Esophagus squamous epithelium (tissue), 5 donors: ENCODE results near the gene PTGER2. TPM values are rescaled to one million over a fixed set of nuclear protein-coding genes. Genes with fewer than 3 reads are reported as not detected.

Experiments used
- DNase-seq: peaks from one replicate; lab custom pipeline; 2025; lab: John Stamatoyannopoulos, UW
- H3K27ac ChIP-seq, 4 donors: fragments of 200-600 bp; sonication (generic); one replicate each; pipeline ENCODE4 v1.5.1; 2016 to 2019; ENCODE audit warnings: mild to moderate bottlenecking in 1 of 4
- H3K27me3 ChIP-seq, 4 donors: fragments of 200-600 bp; sonication (generic); 1 replicate in 3 of 4; 2 replicates in 1 of 4; pipeline versions ENCODE4 v1.5.1 to v1.6.0; 2017 to 2021; ENCODE audit warnings: antibody characterized with exemption in 1 of 4
- H3K36me3 ChIP-seq, 3 donors: fragments of 200-600 bp; sonication (generic); one replicate each; pipeline ENCODE4 v1.5.1; 2016 to 2019
- H3K4me1 ChIP-seq, 3 donors: fragments of 200-600 bp; sonication (generic); one replicate each; pipeline ENCODE4 v1.5.1; 2017 to 2019
- H3K4me3 ChIP-seq, 4 donors: fragments of 200-600 bp; sonication (generic); 1 replicate in 3 of 4; 2 replicates in 1 of 4; pipeline ENCODE4 v1.5.1; 2016 to 2019; ENCODE audit warnings: mild to moderate bottlenecking in 2 of 4, moderate library complexity in 1 of 4
- H3K9me3 ChIP-seq, 3 donors: fragments of 200-600 bp; sonication (generic); one replicate each; pipeline ENCODE4 v1.5.1; 2016 to 2019
- CTCF ChIP-seq, 6 experiments: fragments of 450-650 bp in 4 of 6; fragments of 200-600 bp in 2 of 6; sonication (generic) in 2 of 6; IDR thresholded peaks; one replicate each; pipeline ENCODE4 v1.5.1; 2016 to 2019; ENCODE audit warnings: antibody characterized with exemption in 6 of 6, mild to moderate bottlenecking in 4 of 6, moderate library complexity in 4 of 6
- POLR2A ChIP-seq, 4 donors: fragments of 450-650 bp; IDR thresholded peaks; one replicate each; pipeline ENCODE4 v1.6.1; 2017; ENCODE audit warnings: antibody characterized with exemption in 4 of 4, mild to moderate bottlenecking in 4 of 4, moderate library complexity in 3 of 4
- WGBS, 2 donors: methylation state at CpG; one replicate each; pipeline ENCODE4 v1.1.5; 2018; 5-methylcytosine and 5-hydroxymethylcytosine counted together
- intact Hi-C: fragments of 100-400 bp; cut with DNase I; formaldehyde crosslinking; loops from one replicate; pipeline ENCODE4 v1.15.0; 2022
- total RNA-seq, 4 donors: library from RNA; depleted of rRNA; stranded (reverse); fragments of >200 nt; gene quantifications; one replicate each; pipeline ENCODE4 v1.1.0, GENCODE V29; 2016
- donor health status: DM: yes; HTN: yes; CAD: no.

PTGER2 gene
- total RNA-seq, 4 donors from 2014 or later: 0.31 to 2.5 (median 1.1) TPM; not detected in 1

DNA sequence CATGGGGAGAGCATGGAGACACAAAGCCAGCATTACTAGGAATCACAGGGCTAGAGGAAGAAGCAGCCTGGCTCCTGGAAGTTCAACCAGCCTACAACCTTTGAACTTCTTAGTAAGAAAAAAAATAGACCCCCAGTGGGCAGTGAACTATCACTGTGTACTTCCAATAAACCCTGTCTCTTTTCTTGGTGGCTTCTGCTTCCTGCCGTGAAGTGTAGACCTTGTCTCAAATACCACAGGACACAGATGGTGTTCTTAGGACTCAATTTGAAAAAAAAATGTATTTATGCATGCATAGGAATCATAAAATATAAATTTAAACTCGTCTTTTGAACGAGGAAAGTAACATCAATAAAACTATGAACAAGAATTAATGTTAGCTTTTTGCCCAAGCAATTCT, 3.6 kb upstream of the PTGER2 start:
- Histone ChIP-seq H3K9me3 (no peaks in the 10 kb centered on the region), H3K27me3 (peaks cover 0 to 61% (median 4%) of the 10 kb centered on the region in 4 donors), H3K36me3 (no peaks in the 10 kb centered on the region), H3K4me3 (no peak overlapping the region), H3K4me1 (peaks cover 13 to 44% (median 20%) of the 10 kb centered on the region in 3 donors), H3K27ac (no peak overlapping the region)
- intact Hi-C loops: no loop called here
- no peak for DNase-seq
- WGBS, 2 donors: 54 to 68% methylated on average over 3 of the region's 3 CpGs
- no peak for TF ChIP-seq POLR2A (IDR thresholded peaks at IDR 0.05)
- no peak for TF ChIP-seq CTCF (IDR thresholded peaks at IDR 0.05)

DNA sequence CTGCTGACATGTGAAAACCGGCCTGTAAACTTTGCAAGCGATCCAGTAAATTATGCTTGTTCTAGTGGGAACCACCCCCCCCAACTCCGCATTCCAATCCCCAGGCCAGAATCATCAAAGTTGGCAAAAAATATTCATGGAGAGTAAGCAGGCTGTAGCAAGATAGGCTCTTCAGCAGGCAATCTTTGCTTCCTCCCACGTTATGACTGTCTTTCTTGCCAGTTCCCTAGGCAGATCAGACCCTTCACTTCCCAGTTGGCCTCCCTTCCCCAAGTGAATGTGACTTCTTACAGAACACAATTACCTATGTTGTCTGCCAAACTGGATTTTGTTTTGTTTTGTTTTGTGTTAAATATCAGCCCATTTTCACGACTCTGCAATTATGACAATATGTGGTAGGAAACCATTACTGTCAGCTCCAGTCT, 1.2 kb upstream of the PTGER2 start:
- Histone ChIP-seq H3K27me3 (peaks cover 0 to 85% (median 4%) of the 10 kb centered on the region in 4 donors), H3K4me3 (peak overlapping the region in 3 of 4 donors; percentile 48 to 74 (median 58)), H3K27ac (peak overlapping the region in 3 of 4 donors; percentile 60 to 83 (median 82)), H3K9me3 (no peaks in the 10 kb centered on the region), H3K4me1 (peaks cover 13 to 45% (median 20%) of the 10 kb centered on the region in 3 donors), H3K36me3 (no peaks in the 10 kb centered on the region)
- TF ChIP-seq POLR2A (IDR thresholded peaks at IDR 0.05): no peak
- TF ChIP-seq CTCF (IDR thresholded peaks at IDR 0.05): no peak
- WGBS, 2 donors: 49 to 62% methylated on average over 5 of the region's 5 CpGs
- intact Hi-C loops: no loop called here
- no peak for DNase-seq

DNA sequence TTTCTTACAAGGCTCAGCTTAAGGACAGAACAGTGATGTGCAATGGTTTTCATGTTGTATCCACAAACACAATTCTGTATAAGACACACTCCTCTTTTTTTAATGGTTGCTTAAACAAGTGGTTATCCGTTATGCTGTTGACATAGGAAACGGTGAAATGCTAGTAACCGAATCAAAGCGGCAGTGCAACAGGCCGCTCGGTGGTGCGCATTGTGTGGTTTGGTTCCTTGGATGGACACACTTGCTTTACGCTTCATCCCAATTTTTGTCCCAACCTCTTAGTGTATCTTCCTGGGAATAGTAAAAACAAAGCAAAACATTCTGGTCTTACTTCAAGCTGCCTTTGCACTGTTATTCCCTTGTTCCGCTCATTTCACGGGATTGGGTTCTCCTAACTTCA, 650 bp upstream of the PTGER2 start:
- Histone ChIP-seq H3K9me3 (no peaks in the 10 kb centered on the region), H3K36me3 (no peaks in the 10 kb centered on the region), H3K4me3 (peak overlapping the region; percentile 33 to 74 (median 53)), H3K27ac (peak overlapping the region; percentile 26 to 83 (median 71)), H3K4me1 (peaks cover 13 to 45% (median 20%) of the 10 kb centered on the region in 3 donors), H3K27me3 (peaks cover 0 to 86% (median 4%) of the 10 kb centered on the region in 4 donors)
- intact Hi-C loops: no loop called here
- no peak for DNase-seq
- 30 to 31% methylated on average over 10 of the region's 10 CpGs for WGBS, 2 donors
- TF ChIP-seq POLR2A (IDR thresholded peaks at IDR 0.05): no peak
- TF ChIP-seq CTCF (IDR thresholded peaks at IDR 0.05): no peak

- no peak for DNase-seq
- no peaks in the 10 kb centered on the region for H3K9me3 ChIP-seq
- no peak for TF ChIP-seq POLR2A (IDR thresholded peaks at IDR 0.05)
- TF ChIP-seq CTCF (IDR thresholded peaks at IDR 0.05): no peak
- peaks cover 0 to 79% (median 4%) of the 10 kb centered on the region in 4 donors for H3K27me3 ChIP-seq
- peak overlapping the region; percentile 56 to 83 (median 71) for H3K27ac ChIP-seq
- WGBS, 2 donors: 4 to 34% methylated on average over 15 to 40 of the region's 63 CpGs
- peaks cover 13 to 45% (median 20%) of the 10 kb centered on the region in 3 donors for H3K4me1 ChIP-seq
- intact Hi-C loops: no loop called here
- H3K4me3 ChIP-seq: peak overlapping the region; percentile 33 to 74 (median 53)
- no peaks in the 10 kb centered on the region for H3K36me3 ChIP-seq
Observed at GRCh38 chr14:52314595-52315354, 663 bp downstream of the PTGER2 start.

DNA sequence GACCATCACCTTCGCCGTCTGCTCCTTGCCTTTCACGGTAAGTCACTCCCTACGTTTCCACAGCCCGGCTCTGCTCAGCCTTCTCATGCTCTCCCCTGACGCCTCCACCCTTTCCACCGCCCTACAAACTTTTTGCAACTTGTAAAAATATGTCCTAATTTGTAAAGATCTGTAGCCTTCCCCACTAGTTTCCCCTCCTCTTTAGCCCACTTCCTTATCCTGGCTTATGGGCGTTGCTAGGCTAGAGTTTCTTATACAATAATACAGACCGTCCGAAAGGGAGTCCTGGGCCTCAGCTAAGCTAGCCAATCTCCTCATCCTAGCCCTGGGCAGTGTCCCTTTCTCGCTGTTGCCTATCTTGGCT, 1.2 kb downstream of the PTGER2 start:
- Histone ChIP-seq H3K4me1 (peaks cover 13 to 45% (median 20%) of the 10 kb centered on the region in 3 donors), H3K9me3 (no peaks in the 10 kb centered on the region), H3K4me3 (peak overlapping the region; percentile 33 to 74 (median 53)), H3K27ac (peak overlapping the region; percentile 56 to 83 (median 71)), H3K27me3 (peaks cover 0 to 75% (median 4%) of the 10 kb centered on the region in 4 donors), H3K36me3 (no peaks in the 10 kb centered on the region)
- 28 to 43% methylated on average over 11 of the region's 11 CpGs for WGBS, 2 donors
- intact Hi-C loops: no loop called here
- TF ChIP-seq POLR2A (IDR thresholded peaks at IDR 0.05) (peak in 1 of 4 donors; percentile 22), CTCF (IDR thresholded peaks at IDR 0.05) (no peak)
- DNase-seq: no peak
